ENCODE data around the gene PAQR4.
"Not testable (repeated sequence)": the region's sequence is repeated elsewhere in the genome, so short reads cannot be mapped to it uniquely, and the experiment has no call there.

PAQR4 gene

DNA sequence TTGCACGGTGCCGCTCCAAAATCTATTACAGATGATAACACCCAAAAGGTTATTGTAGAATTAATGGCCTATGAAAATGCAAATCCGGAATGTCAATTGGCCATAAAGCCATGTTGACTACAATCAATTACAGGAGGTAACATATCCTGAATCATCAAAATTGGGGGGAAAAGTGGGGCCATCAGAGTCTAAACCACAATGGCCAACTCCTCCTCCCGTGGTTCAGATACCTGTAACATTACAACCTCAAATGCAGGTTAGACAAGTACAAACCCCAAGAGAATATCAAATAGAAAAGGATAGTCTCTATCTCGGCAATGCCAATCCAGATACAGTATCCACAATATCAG, 42.5 kb upstream of the PAQR4 start:
- no peak overlapping the region for H3K27ac ChIP-seq
- CTCF ChIA-PET: interaction anchor here (0.5 to 1.8 kb wide), 6 partner anchors 8 to 152 kb away, joined by 3 to 13 read pairs (median 3); no protein-coding TSS in a partner anchor
- DNase-seq (ENCODE audit: low spot score): no peak
- POLR2A ChIA-PET (ENCODE audit: low non-redundant PET): no interaction called here
- no peak for TF ChIP-seq CTCF (conservative IDR thresholded peaks at IDR 0.05; ENCODE audit: low read depth)

- DNase-seq (ENCODE audit: low spot score): peak; percentile 69
- no peak overlapping the region for H3K27ac ChIP-seq
- ChIA-PET CTCF (interaction anchor here (0.5 to 1.8 kb wide), 21 partner anchors 9 to 182 kb away, joined by 3 to 13 read pairs (median 3); partner anchors contain the start of genes FLYWCH1 and FLYWCH2), POLR2A (ENCODE audit: low non-redundant PET) (no interaction called here)
- peak; percentile 95 for TF ChIP-seq CTCF (conservative IDR thresholded peaks at IDR 0.05; ENCODE audit: low read depth)
These were observed 42.0 kb upstream of the PAQR4 start for GRCh38 chr16:2927010-2927646.

DNA sequence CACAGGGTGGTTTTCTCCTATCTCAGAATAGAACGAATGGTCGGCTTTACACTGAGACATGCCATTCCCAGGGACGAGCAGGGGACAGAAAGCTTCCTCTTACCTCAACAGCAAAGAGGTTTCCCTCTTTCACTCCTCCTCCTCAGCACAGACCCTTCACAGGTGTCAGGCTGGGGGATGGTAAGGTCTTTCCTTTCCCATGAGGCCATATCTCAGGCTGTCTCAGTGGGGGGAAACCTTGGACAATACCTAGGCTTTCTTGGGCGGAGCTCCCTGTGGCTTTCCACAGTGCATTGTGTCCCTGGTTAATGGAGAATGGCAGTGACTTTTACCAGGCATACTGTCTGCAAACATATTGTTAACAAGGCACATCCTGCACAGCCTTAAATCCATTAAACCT, 41.0 kb upstream of the PAQR4 start:
- H3K27ac ChIP-seq; POLR2A ChIA-PET (ENCODE audit: low non-redundant PET); DNase-seq (ENCODE audit: low spot score): not testable (repeated sequence)
- CTCF ChIA-PET: interaction anchor here (1.8 kb wide), 1 partner anchor 23 kb away, joined by 11 read pairs; no protein-coding TSS in a partner anchor

DNA sequence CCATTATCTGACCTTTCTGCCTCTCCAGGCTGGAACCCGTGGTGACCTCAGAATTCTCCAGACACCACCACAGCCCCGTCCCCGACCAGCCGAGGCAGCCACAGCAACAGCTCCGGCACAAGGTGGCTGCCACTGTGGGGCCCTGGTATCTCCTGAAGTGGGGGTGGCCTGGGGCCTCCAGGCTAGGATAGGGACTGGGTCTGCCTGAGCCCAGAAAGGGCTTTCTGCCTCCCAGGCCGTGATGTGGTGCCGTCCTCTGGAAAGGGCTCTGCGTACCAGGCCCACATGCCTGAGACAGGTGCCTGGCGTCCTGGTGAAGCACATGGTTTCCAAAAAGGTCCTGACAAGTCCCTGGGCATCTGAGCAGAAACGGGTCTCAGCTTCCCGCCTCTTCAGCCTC, 40.4 kb upstream of the PAQR4 start:
- no peak for TF ChIP-seq CTCF (conservative IDR thresholded peaks at IDR 0.05; ENCODE audit: low read depth)
- ChIA-PET POLR2A (ENCODE audit: low non-redundant PET) (no interaction called here), CTCF (no interaction called here)
- no peak overlapping the region; the same call in 1 of the 2 replicates for H3K27ac ChIP-seq
- no peak for DNase-seq (ENCODE audit: low spot score)

DNA sequence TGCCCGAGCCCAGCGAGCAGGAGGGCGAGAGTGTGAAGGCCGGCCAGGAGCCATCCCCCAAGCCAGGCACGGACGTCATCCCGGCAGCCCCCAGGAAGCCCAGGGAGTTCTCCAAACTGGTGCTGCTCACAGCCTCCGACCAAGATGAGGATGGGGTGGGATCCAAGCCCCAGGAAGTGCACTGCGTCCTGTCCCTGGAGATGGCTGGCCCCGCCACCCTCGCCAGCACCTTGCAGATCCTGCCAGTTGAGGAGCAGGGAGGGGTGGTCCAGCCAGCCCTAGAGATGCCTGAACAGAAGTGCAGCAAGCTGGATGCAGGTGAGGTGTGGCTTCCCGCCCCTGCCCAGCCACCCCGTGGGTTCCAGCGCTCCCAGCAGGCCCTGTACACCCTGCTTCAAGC, 39.5 kb upstream of the PAQR4 start:
- TF ChIP-seq CTCF (conservative IDR thresholded peaks at IDR 0.05; ENCODE audit: low read depth): no peak
- H3K27ac ChIP-seq: no peak overlapping the region
- DNase-seq (ENCODE audit: low spot score): no peak
- ChIA-PET CTCF (no interaction called here), POLR2A (ENCODE audit: low non-redundant PET) (no interaction called here)

DNA sequence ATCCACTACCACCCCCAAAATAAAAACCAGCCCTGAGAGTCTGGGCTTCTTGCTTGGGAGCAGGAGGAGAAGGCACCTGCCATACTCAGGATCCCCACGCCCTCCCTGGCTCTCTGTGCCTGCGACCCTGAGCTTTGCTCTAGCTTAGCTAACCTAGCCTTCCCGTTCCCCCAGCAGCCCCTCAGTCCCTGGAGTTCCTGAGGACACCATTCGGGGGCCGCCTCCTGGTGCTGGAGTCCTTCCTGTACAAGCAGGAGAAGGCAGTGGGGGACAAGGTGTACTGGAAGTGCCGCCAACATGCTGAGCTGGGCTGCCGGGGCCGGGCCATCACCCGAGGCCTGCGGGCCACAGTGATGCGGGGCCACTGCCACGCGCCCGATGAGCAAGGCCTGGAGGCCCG, 38.9 kb upstream of the PAQR4 start:
- no peak for TF ChIP-seq CTCF (conservative IDR thresholded peaks at IDR 0.05; ENCODE audit: low read depth)
- H3K27ac ChIP-seq: no peak overlapping the region
- POLR2A ChIA-PET (ENCODE audit: low non-redundant PET): no interaction called here
- DNase-seq (ENCODE audit: low spot score): no peak
- CTCF ChIA-PET: no interaction called here

- DNase-seq (ENCODE audit: low spot score); H3K27ac ChIP-seq: not testable (repeated sequence)
- POLR2A ChIA-PET (ENCODE audit: low non-redundant PET): interaction anchor here (0.5 kb wide), 1 partner anchor 205 kb away, joined by 4 read pairs; no protein-coding TSS in a partner anchor
- CTCF ChIA-PET: interaction anchor here (0.6 kb wide), 1 partner anchor 119 kb away, joined by 3 read pairs; no protein-coding TSS in a partner anchor
These were observed 37.8 kb upstream of the PAQR4 start for GRCh38 chr16:2931231-2931914.

Data from RWPE1 (cell line).